Smooth muscle cell (in vitro differentiated cells): ENCODE measurements around the gene PHF14. TPM values are rescaled to one million over a fixed set of nuclear protein-coding genes. Genes with fewer than 3 reads are reported as not detected.
"Not testable (repeated sequence)": the region's sequence is repeated elsewhere in the genome, so short reads cannot be mapped to it uniquely, and the experiment has no call there.

Source experiments
- DNase-seq: peaks from one replicate; lab custom pipeline; 2025; ENCODE audit not compliant: unreplicated experiment; lab: John Stamatoyannopoulos, UW
- H2AFZ ChIP-seq: fragments of 200-600 bp; sonication (generic); 2 replicates; pipeline ENCODE4 v1.6.0; 2016; ENCODE audit warnings: antibody characterized with exemption, low read depth, mild to moderate bottlenecking
- H3F3A ChIP-seq: fragments of 200-600 bp; sonication (generic); 2 replicates; pipeline ENCODE4 v1.6.0; 2017; ENCODE audit warnings: antibody characterized with exemption, low read depth
- H3K27ac ChIP-seq: fragments of 200-600 bp; sonication (generic); 2 replicates; pipeline ENCODE4 v1.5.1; 2016; ENCODE audit warnings: low read depth, mild to moderate bottlenecking
- H3K27me3 ChIP-seq: fragments of 200-600 bp; sonication (generic); 2 replicates; pipeline ENCODE4 v1.6.1; 2016; ENCODE audit warnings: low read depth, mild to moderate bottlenecking
- H3K36me3 ChIP-seq: fragments of 200-600 bp; sonication (generic); 2 replicates; pipeline ENCODE4 v1.5.1; 2016; ENCODE audit warnings: low read depth
- H3K4me1 ChIP-seq: fragments of 200-600 bp; sonication (generic); 2 replicates; pipeline ENCODE4 v1.5.1; 2016; ENCODE audit warnings: low read depth
- H3K4me2 ChIP-seq: fragments of 200-600 bp; sonication (generic); 2 replicates; pipeline ENCODE4 v1.6.0; 2016; ENCODE audit warnings: mild to moderate bottlenecking
- H3K4me3 ChIP-seq: fragments of 200-600 bp; sonication (generic); 2 replicates; pipeline ENCODE4 v1.5.1; 2016; ENCODE audit warnings: mild to moderate bottlenecking
- H3K79me2 ChIP-seq: fragments of 200-600 bp; sonication (generic); 2 replicates; pipeline ENCODE4 v1.6.0; 2016; ENCODE audit warnings: low read depth, mild to moderate bottlenecking
- H3K9ac ChIP-seq: fragments of 200-600 bp; sonication (generic); 2 replicates; pipeline ENCODE4 v1.6.0; 2016; ENCODE audit warnings: low read depth
- H3K9me3 ChIP-seq: fragments of 200-600 bp; sonication (generic); replicated peaks from 2 replicates; pipeline ENCODE4 v1.5.1; 2016; ENCODE audit warnings: low read depth
- H4K20me1 ChIP-seq: fragments of 200-600 bp; sonication (generic); 2 replicates; pipeline ENCODE4 v1.6.0; 2016; ENCODE audit warnings: low read depth
- WGBS: methylation state at CpG from one replicate; pipeline ENCODE4 v1.1.7; 2016; ENCODE audit warnings: low lambda C conversion rate; 5-methylcytosine and 5-hydroxymethylcytosine counted together
- polyA plus RNA-seq: library from polyadenylated mRNA; unstranded; fragments of >200 nt; fragmentation: Nextera tagmentation; extraction: Ambion mirVana; gene quantifications from 2 replicates; pipeline ENCODE4 v1.2.1, GENCODE V29; 2016
- total RNA-seq: library from RNA; depleted of rRNA; stranded (reverse); fragments of >200 nt; gene quantifications from 2 replicates; pipeline ENCODE4 v1.2.3, GENCODE V29; 2014
- TF ChIP-seq, protein P1 (sequence below): fragments of 200-600 bp; sonication (generic); IDR thresholded peaks from 2 replicates; pipeline ENCODE4 v1.5.1; 2017; ENCODE audit warnings: borderline replicate concordance, mild to moderate bottlenecking, antibody characterized with exemption; ENCODE audit not compliant: insufficient read depth, poor library complexity, severe bottlenecking

Gene PHF14
- total and polyA plus RNA-seq, 2 experiments from 2014 or later, result 13.2 to 29.2 TPM

DNA sequence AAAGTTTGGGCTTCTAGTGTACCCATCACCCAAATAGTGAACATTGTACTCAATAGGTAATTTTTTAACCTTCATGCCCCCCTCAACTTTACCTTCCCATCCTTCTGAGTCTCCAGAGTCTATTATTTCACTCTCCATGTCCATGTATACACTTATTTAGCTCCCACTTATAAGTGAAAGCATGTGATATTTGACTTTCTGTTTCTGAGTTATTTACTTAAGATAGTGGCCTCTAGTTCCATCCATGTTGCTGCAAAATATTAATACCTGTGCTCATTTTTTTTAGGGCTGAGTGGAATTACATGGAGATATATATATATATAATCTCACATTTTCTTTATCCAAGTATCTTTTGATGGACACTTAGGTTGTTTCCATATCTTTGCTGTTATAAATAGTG is 21.1 kb upstream of the PHF14 start:
- H3K4me1 ChIP-seq, result no peaks in the 10 kb centered on the region
- H3K79me2 ChIP-seq, result no peaks in the 10 kb centered on the region
- no peak overlapping the region for H3K9ac ChIP-seq
- no peaks in the 10 kb centered on the region for H3K9me3 ChIP-seq
- H3K27ac ChIP-seq, result no peak overlapping the region
- H4K20me1 ChIP-seq, result no peaks in the 10 kb centered on the region
- TF ChIP-seq, protein P1, sequence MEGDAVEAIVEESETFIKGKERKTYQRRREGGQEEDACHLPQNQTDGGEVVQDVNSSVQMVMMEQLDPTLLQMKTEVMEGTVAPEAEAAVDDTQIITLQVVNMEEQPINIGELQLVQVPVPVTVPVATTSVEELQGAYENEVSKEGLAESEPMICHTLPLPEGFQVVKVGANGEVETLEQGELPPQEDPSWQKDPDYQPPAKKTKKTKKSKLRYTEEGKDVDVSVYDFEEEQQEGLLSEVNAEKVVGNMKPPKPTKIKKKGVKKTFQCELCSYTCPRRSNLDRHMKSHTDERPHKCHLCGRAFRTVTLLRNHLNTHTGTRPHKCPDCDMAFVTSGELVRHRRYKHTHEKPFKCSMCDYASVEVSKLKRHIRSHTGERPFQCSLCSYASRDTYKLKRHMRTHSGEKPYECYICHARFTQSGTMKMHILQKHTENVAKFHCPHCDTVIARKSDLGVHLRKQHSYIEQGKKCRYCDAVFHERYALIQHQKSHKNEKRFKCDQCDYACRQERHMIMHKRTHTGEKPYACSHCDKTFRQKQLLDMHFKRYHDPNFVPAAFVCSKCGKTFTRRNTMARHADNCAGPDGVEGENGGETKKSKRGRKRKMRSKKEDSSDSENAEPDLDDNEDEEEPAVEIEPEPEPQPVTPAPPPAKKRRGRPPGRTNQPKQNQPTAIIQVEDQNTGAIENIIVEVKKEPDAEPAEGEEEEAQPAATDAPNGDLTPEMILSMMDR, result no peak
- H3K4me3 ChIP-seq, result no peak overlapping the region
- no peak for DNase-seq
- no peaks in the 10 kb centered on the region for H3K36me3 ChIP-seq
- no peaks in the 10 kb centered on the region for H3K27me3 ChIP-seq
- H3F3A ChIP-seq, result no peaks in the 10 kb centered on the region
- no peak overlapping the region for H3K4me2 ChIP-seq
- H2AFZ ChIP-seq, result no peak overlapping the region

DNA sequence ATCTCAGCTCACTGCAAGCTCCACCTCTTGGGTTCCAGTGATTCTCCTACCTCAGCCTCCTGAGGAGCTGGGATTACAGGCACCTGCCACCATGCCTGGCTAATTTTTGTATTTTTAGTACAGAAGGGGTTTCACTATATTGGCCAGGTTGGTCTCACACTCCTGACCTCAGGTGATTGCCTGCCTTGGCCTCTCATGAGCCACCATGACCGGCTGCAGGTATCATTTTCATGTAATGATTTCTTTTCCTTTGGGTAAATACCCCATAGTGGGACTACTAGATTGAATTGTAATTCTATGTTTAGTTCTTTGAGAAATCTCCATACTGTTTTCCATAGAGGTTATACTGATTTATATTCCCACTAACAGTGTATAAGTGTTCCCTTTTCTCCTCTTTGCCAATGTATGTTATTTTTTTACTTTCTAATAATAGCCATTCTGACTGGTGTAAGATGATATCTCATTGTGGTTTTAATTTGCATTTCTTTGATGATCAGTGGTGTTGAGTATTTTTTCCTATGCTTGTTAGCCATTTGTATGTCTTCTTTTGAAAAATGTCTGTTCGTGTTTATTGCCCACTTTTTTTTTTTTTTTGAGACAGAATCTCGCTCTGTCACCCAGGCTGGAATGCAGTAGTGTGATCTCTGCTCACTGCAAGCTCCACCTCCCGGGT is 20.5 kb upstream of the PHF14 start:
- 88% methylated on average over 4 of the region's 4 CpGs for WGBS
- not testable (repeated sequence) for H3K9me3 ChIP-seq, H3K79me2 ChIP-seq, H2AFZ ChIP-seq, H4K20me1 ChIP-seq, H3K4me1 ChIP-seq, H3K27me3 ChIP-seq, H3K4me2 ChIP-seq, H3K36me3 ChIP-seq, H3F3A ChIP-seq, DNase-seq, H3K9ac ChIP-seq, H3K27ac ChIP-seq, H3K4me3 ChIP-seq

DNA sequence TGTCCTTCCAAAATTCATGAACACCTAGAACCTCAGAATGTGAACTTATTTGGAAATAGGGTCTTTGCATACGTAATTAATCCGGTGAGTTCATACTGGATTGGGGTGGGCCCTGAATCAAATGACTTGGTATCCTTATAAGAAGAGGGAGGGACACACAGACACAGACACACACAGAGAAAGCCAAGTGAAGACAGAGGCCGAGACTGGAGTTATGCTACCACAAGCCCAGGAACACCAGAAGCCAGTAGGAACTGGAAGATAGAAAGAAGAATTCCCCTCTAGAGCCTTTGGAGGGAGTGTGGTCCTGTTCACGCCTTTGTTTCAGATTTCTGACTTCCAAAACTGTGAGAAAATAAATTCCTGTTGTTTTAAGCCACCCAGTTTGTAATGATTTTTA is 17.1 kb upstream of the PHF14 start:
- Histone ChIP-seq H3K27ac (no peak overlapping the region), H3K79me2 (no peaks in the 10 kb centered on the region), H3K9ac (no peak overlapping the region), H3K9me3 (no peaks in the 10 kb centered on the region), H4K20me1 (no peaks in the 10 kb centered on the region), H3K4me3 (no peak overlapping the region), H3F3A (no peaks in the 10 kb centered on the region), H2AFZ (no peak overlapping the region), H3K4me2 (no peak overlapping the region), H3K27me3 (no peaks in the 10 kb centered on the region), H3K36me3 (no peaks in the 10 kb centered on the region), H3K4me1 (no peaks in the 10 kb centered on the region)
- 91% methylated on average over 4 of the region's 4 CpGs for WGBS
- TF ChIP-seq, protein P1, result no peak
- DNase-seq, result no peak

DNA sequence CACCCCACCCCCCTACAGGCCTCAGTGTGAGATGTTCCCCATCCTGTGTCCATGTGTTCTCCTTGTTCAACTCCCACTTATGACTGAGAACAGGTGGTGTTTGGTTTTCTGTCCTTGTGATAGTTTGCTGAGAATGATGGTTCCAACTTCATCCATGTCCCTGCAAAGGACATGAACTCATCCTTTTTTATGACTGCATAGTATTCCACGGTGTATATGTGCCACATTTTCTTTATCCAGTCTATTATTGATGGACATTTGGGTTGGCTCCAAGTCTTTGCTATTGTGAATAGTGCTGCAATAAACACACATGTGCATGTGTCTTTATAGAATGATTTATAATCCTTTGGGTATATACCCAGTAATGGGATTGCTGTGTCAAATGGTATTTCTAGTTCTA is 13.4 kb upstream of the PHF14 start:
- 88% methylated on average over 1 of the region's 1 CpG for WGBS
- not testable (repeated sequence) for DNase-seq, H3K4me3 ChIP-seq, H3K27ac ChIP-seq, H3K9me3 ChIP-seq, H3K4me2 ChIP-seq, H3K4me1 ChIP-seq, H3K9ac ChIP-seq, H3F3A ChIP-seq, H3K27me3 ChIP-seq, H3K36me3 ChIP-seq, H3K79me2 ChIP-seq, H2AFZ ChIP-seq, H4K20me1 ChIP-seq

DNA sequence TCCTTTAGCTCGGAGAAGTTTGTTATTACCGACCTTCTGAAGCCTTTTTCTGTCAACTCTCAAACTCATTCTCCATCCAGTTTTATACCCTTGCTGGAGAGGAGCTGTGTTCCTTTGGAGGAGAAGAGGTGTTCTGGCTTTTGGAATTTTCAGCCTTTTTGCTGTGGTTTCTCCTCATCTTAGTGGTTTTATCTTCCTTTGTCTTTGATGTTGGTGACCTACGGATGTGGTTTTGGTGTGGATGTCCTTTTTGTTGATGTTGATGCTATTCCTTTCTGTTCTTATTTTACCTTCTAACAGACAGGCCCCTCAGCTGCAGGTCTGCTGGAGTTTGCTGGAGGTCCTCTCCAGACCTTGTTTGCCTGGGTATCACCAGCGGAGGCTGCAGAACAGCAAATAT is 8.7 kb upstream of the PHF14 start:
- not testable (repeated sequence) for H3K27me3 ChIP-seq, H3K36me3 ChIP-seq, H2AFZ ChIP-seq, H4K20me1 ChIP-seq, H3K9me3 ChIP-seq, H3K4me1 ChIP-seq, H3K4me3 ChIP-seq, H3K9ac ChIP-seq, H3K79me2 ChIP-seq, H3K4me2 ChIP-seq, H3F3A ChIP-seq, H3K27ac ChIP-seq, DNase-seq
- 97% methylated on average over 4 of the region's 4 CpGs for WGBS
